ENCODE results near the gene GRIP1. TPM values are rescaled to one million over a fixed set of nuclear protein-coding genes. Genes with fewer than 3 reads are reported as not detected.

The GRIP1 gene
- total and polyA plus RNA-seq, 10 of the 15 experiments (the other 5 are each of a cell fraction or from before 2014, with no cell fraction given): 0.05 to 0.85 (median 0.50) TPM; not detected in 7

GRCh38 chr12:66453120-66453519, 225.8 kb downstream of the GRIP1 start:
- in situ Hi-C loops (cut with MboI) (no loop called here), intact Hi-C loops (cut with micrococcal nuclease; ENCODE audit: unreplicated experiment) (no loop called here)
- H3K36me3 ChIP-seq (ENCODE audit: control insufficient read depth in 2 of 2, insufficient read depth in 2 of 2, low read length in 1 of 2): no peaks in the 10 kb centered on the region
- no peaks in the 10 kb centered on the region for H3K79me2 ChIP-seq (ENCODE audit: control insufficient read depth, insufficient read depth, low read length)
- DNase-seq (ENCODE audit: low read depth, low spot score) (no peak), ATAC-seq (no peak), FAIRE-seq (no peak)
- H3K27me3 ChIP-seq (replicated peaks in 1 of 2; ENCODE audit: control insufficient read depth in 2 of 2, insufficient read depth in 2 of 2, low read length in 1 of 2): no peaks in the 10 kb centered on the region
- ChIA-PET POLR2A (no interaction called here), RAD21 (ENCODE audit: unreplicated experiment) (no interaction called here), CTCF (no interaction called here), SMC1A (ENCODE audit: uncharacterized antibody, unreplicated experiment) (no interaction called here)
- no peak overlapping the region for H2AFZ ChIP-seq (ENCODE audit: control insufficient read depth, low read depth, low read length)
- H3K4me2 ChIP-seq (ENCODE audit: control insufficient read depth, insufficient read depth): no peak overlapping the region
- no peak overlapping the region for H3K27ac ChIP-seq (ENCODE audit: control insufficient read depth, insufficient read depth)
- no peak overlapping the region for H3K4me3 ChIP-seq
- 78% methylated on average over 4 of the region's 4 CpGs for WGBS (ENCODE audit: insufficient coverage, insufficient replicate concordance, low lambda C conversion rate, missing lambda C conversion rate)
- no peaks in the 10 kb centered on the region for H3K9me3 ChIP-seq (replicated peaks; ENCODE audit: control insufficient read depth, insufficient read depth, low read length)
- H3K9ac ChIP-seq (ENCODE audit: control insufficient read depth, insufficient read depth, low read length): no peak overlapping the region
- H4K20me1 ChIP-seq (ENCODE audit: control insufficient read depth, insufficient read depth): no peaks in the 10 kb centered on the region
- no TSS peak for BruUV-seq (replicated peaks)
- H3K4me1 ChIP-seq (ENCODE audit: control insufficient read depth, insufficient read depth, low read length): no peaks in the 10 kb centered on the region
- no peak for TF ChIP-seq FOXK2 (IDR thresholded peaks at IDR 0.05)
- no peak for TF ChIP-seq BRCA1 (IDR thresholded peaks at IDR 0.05; ENCODE audit: low read depth, low read length)
- TF ChIP-seq ZNF207 (IDR thresholded peaks at IDR 0.05; ENCODE audit: borderline replicate concordance): no peak
- no peak for TF ChIP-seq IRF3 (IDR thresholded peaks at IDR 0.05)
- no peak for TF ChIP-seq WRNIP1 (IDR thresholded peaks at IDR 0.05; ENCODE audit: borderline replicate concordance, low read depth, low read length)
- TF ChIP-seq FOXM1 (IDR thresholded peaks at IDR 0.05; ENCODE audit: low read depth, low read length): no peak
- no peak for TF ChIP-seq NR2C1 (IDR thresholded peaks at IDR 0.05)
- no peak for TF ChIP-seq IKZF2 (IDR thresholded peaks at IDR 0.05)
- no peak for TF ChIP-seq NKRF (conservative IDR thresholded peaks at IDR 0.05)
- no peak for TF ChIP-seq TCF3 (IDR thresholded peaks at IDR 0.05; ENCODE audit: borderline replicate concordance, insufficient read depth, low read depth, low read length)
- no peak for TF ChIP-seq SREBF1 (IDR thresholded peaks at IDR 0.05; ENCODE audit: low read length)
- TF ChIP-seq ZBTB40 (IDR thresholded peaks at IDR 0.05; ENCODE audit: borderline replicate concordance): no peak
- no peak for TF ChIP-seq ZNF592 (IDR thresholded peaks at IDR 0.05)
- no peak for TF ChIP-seq CBX5 (IDR thresholded peaks at IDR 0.05; ENCODE audit: low read depth)
- no peak for TF ChIP-seq KDM1A (IDR thresholded peaks at IDR 0.05; ENCODE audit: borderline replicate concordance)

Data from GM12878 (cell line).